ENCODE measurements around the gene CAMK1.

DNA sequence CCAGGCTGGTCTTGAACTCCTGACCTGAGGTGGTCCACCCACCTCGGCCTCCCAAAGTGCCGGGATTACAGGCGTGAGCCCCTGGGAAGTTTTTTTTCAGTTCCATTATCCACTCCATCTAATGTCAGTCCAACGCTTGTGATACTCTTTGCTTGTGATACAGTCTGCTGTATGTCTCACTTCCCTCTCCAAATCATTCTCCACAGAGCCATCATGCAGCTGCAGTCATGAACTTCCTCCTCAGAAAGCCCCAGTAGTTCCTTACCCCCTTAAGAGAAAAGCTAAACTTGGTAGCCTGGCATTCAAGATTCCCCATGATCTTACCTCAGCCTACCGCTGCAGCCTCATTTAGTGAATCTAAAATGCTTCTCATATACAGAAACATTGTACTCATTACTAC, 25.5 kb upstream of the CAMK1 start:
- TF ChIP-seq GATA2 (IDR thresholded peaks at IDR 0.05; ENCODE audit: low read depth, low read length) (no peak), GATA3 (IDR thresholded peaks at IDR 0.05; ENCODE audit: low read depth, low read length) (no peak)
